ENCODE results near the gene TBXAS1.
"Not testable (repeated sequence)": the region's sequence is repeated elsewhere in the genome, so short reads cannot be mapped to it uniquely, and the experiment has no call there.

The TBXAS1 gene

GRCh38 chr7:139923090-139923489, 94.0 kb downstream of the TBXAS1 start:
- Histone ChIP-seq H3K4me1 (ENCODE audit: insufficient read depth, poor library complexity, severe bottlenecking) (no peaks in the 10 kb centered on the region), H3K9me3 (ENCODE audit: severe bottlenecking) (peaks cover 5% of the 10 kb centered on the region), H3K27me3 (ENCODE audit: insufficient read depth, poor library complexity, severe bottlenecking) (no peaks in the 10 kb centered on the region), H3K36me3 (ENCODE audit: low read depth) (no peaks in the 10 kb centered on the region), H3K27ac (ENCODE audit: poor library complexity, severe bottlenecking) (no peak overlapping the region), H3K4me3 (ENCODE audit: severe bottlenecking) (no peak overlapping the region)
- no peak for TF ChIP-seq CTCF (IDR thresholded peaks at IDR 0.05; ENCODE audit: poor library complexity, severe bottlenecking)
- DNase-seq (ENCODE audit: low spot score) (no peak), ATAC-seq (ENCODE audit: low read depth) (no peak)

- TF ChIP-seq CTCF (IDR thresholded peaks at IDR 0.05; ENCODE audit: poor library complexity, severe bottlenecking) = no peak
- no peaks in the 10 kb centered on the region for H3K36me3 ChIP-seq (ENCODE audit: low read depth)
- ATAC-seq (ENCODE audit: low read depth) (no peak), DNase-seq (ENCODE audit: low spot score) (no peak)
- peaks cover 5% of the 10 kb centered on the region for H3K9me3 ChIP-seq (ENCODE audit: severe bottlenecking)
- no peak overlapping the region for H3K4me3 ChIP-seq (ENCODE audit: severe bottlenecking)
- no peaks in the 10 kb centered on the region for H3K4me1 ChIP-seq (ENCODE audit: insufficient read depth, poor library complexity, severe bottlenecking)
- H3K27me3 ChIP-seq (ENCODE audit: insufficient read depth, poor library complexity, severe bottlenecking) = no peaks in the 10 kb centered on the region
- no peak overlapping the region for H3K27ac ChIP-seq (ENCODE audit: poor library complexity, severe bottlenecking)
Observed at GRCh38 chr7:139924461-139924860, 95.4 kb downstream of the TBXAS1 start.

- H3K4me3 ChIP-seq (ENCODE audit: severe bottlenecking); H3K27ac ChIP-seq (ENCODE audit: poor library complexity, severe bottlenecking); H3K9me3 ChIP-seq (ENCODE audit: severe bottlenecking); H3K27me3 ChIP-seq (ENCODE audit: insufficient read depth, poor library complexity, severe bottlenecking); H3K36me3 ChIP-seq (ENCODE audit: low read depth); ATAC-seq (ENCODE audit: low read depth); H3K4me1 ChIP-seq (ENCODE audit: insufficient read depth, poor library complexity, severe bottlenecking); DNase-seq (ENCODE audit: low spot score): not testable (repeated sequence)
Observed at GRCh38 chr7:139929221-139929620, 100.2 kb downstream of the TBXAS1 start.

- no peak for DNase-seq (ENCODE audit: low spot score)
Observed at GRCh38 chr7:139930286-139930965, 101.4 kb downstream of the TBXAS1 start.

GRCh38 chr7:139931190-139931934, 102.3 kb downstream of the TBXAS1 start:
- no peak overlapping the region for H3K27ac ChIP-seq (ENCODE audit: poor library complexity, severe bottlenecking)
- no peaks in the 10 kb centered on the region for H3K9me3 ChIP-seq (ENCODE audit: severe bottlenecking)
- no peak for TF ChIP-seq CTCF (IDR thresholded peaks at IDR 0.05; ENCODE audit: poor library complexity, severe bottlenecking)
- H3K4me1 ChIP-seq (ENCODE audit: insufficient read depth, poor library complexity, severe bottlenecking) = no peaks in the 10 kb centered on the region
- no peaks in the 10 kb centered on the region for H3K27me3 ChIP-seq (ENCODE audit: insufficient read depth, poor library complexity, severe bottlenecking)
- H3K4me3 ChIP-seq (ENCODE audit: severe bottlenecking) = no peak overlapping the region
- no peaks in the 10 kb centered on the region for H3K36me3 ChIP-seq (ENCODE audit: low read depth)
- ATAC-seq (ENCODE audit: low read depth) (no peak), DNase-seq (ENCODE audit: low spot score) (no peak)

More at GRCh38 chr7:139930286-139930965, 101.4 kb downstream of the TBXAS1 start:
- Histone ChIP-seq H3K4me1 (ENCODE audit: insufficient read depth, poor library complexity, severe bottlenecking) (no peaks in the 10 kb centered on the region), H3K36me3 (ENCODE audit: low read depth) (no peaks in the 10 kb centered on the region), H3K27ac (ENCODE audit: poor library complexity, severe bottlenecking) (no peak overlapping the region), H3K4me3 (ENCODE audit: severe bottlenecking) (no peak overlapping the region), H3K27me3 (ENCODE audit: insufficient read depth, poor library complexity, severe bottlenecking) (no peaks in the 10 kb centered on the region), H3K9me3 (ENCODE audit: severe bottlenecking) (no peaks in the 10 kb centered on the region)
- ATAC-seq (ENCODE audit: low read depth) = no peak
- TF ChIP-seq CTCF (IDR thresholded peaks at IDR 0.05; ENCODE audit: poor library complexity, severe bottlenecking) = no peak

Data from RWPE2 (cell line).